ENCODE measurements around the gene LIPM.

GRCh38 chr10:88853155-88853881 lies 50.8 kb downstream of the LIPM start:
- TF ChIP-seq EP300 (IDR thresholded peaks at IDR 0.05) = no peak
- TF ChIP-seq CTCF (IDR thresholded peaks at IDR 0.05) = no peak
